Gastrocnemius medialis (tissue), 4 donors: ENCODE data around the gene TMEM222.
A peak's percentile ranks its signal among the peaks of the same experiment; 100 is the strongest.

Experiments used
- POLR2A ChIP-seq, 2 donors: fragments of 450-650 bp; IDR thresholded peaks; one replicate each; pipeline ENCODE4 v1.6.1; 2017; ENCODE audit warnings: antibody characterized with exemption in 2 of 2, mild to moderate bottlenecking in 2 of 2, moderate library complexity in 2 of 2
- TF ChIP-seq, protein P1 (sequence below), 5 experiments: fragments of 450-650 bp in 3 of 5; fragments of 200-600 bp in 2 of 5; sonication (generic) in 2 of 5; IDR thresholded peaks in 4 of 5; conservative IDR thresholded peaks in 1 of 5; 1 replicate in 4 of 5; 2 replicates in 1 of 5; pipeline ENCODE4 v1.5.1; 2016 to 2019; ENCODE audit warnings: antibody characterized with exemption in 5 of 5, mild to moderate bottlenecking in 3 of 5, moderate library complexity in 3 of 5

DNA sequence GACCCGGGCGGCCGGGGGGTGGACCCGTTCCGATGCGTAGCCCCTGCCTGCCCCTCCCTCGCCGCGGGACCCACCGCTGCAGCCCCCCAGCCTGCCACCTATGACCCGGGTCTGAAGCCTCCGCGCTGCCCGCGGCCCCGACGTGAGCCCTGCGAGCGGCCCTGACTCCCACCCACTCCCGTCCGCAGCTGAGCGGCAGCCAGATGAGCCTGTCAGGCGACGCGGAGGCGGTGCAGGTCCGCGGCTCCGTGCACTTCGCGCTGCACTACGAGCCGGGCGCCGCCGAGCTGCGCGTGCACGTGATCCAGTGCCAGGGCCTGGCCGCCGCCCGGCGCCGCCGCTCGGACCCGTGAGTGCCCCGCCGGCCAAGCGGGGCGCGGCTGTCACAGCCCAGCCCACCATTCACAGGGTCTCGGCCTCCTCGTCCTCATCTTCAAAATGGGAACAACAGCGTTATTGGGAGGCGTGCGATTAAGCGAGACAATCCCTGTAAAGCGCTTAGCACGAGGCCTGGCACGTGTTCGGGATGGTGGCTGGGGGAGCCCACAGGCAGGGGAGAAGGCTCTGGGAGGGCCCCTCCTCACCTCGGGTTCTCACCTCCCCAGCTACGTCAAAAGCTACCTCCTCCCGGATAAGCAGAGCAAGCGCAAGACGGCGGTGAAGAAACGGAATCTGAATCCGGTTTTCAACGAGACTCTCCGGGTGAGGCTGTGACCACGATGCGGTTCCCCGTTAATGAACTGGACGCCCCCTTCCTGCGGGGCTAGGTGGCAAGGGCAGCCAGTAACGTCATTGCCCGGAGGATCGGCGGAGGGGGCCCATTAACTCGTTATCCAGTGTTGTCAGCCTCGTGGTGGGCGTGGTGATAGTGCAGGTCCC is 28.1 kb downstream of the TMEM222 start:
- TF ChIP-seq POLR2A (IDR thresholded peaks at IDR 0.05): no peak
- TF ChIP-seq, protein P1, sequence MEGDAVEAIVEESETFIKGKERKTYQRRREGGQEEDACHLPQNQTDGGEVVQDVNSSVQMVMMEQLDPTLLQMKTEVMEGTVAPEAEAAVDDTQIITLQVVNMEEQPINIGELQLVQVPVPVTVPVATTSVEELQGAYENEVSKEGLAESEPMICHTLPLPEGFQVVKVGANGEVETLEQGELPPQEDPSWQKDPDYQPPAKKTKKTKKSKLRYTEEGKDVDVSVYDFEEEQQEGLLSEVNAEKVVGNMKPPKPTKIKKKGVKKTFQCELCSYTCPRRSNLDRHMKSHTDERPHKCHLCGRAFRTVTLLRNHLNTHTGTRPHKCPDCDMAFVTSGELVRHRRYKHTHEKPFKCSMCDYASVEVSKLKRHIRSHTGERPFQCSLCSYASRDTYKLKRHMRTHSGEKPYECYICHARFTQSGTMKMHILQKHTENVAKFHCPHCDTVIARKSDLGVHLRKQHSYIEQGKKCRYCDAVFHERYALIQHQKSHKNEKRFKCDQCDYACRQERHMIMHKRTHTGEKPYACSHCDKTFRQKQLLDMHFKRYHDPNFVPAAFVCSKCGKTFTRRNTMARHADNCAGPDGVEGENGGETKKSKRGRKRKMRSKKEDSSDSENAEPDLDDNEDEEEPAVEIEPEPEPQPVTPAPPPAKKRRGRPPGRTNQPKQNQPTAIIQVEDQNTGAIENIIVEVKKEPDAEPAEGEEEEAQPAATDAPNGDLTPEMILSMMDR (IDR thresholded peaks at IDR 0.05 in 4 of 5, conservative IDR thresholded peaks at IDR 0.05 in 1 of 5): peak in 1 of 5 experiments; percentile 9
